ENCODE measurements around the gene ZSWIM6. TPM values are rescaled to one million over a fixed set of nuclear protein-coding genes. Genes with fewer than 3 reads are reported as not detected.

ZSWIM6 gene
- polyA plus RNA-seq, 2 of the 4 experiments (the other 2 are of a cell fraction) = 8.9 to 18.0 TPM

GRCh38 chr5:61586096-61587084 is 254.3 kb downstream of the ZSWIM6 start (continued):
- TF ChIP-seq E2F6 (IDR thresholded peaks at IDR 0.05; ENCODE audit: borderline replicate concordance, low read depth) (no peak), ZSCAN20 (CRISPR knock-in tag; IDR thresholded peaks at IDR 0.05) (no peak), SREBF2 (IDR thresholded peaks at IDR 0.05) (no peak)

GRCh38 chr5:61587125-61587524 is 255.1 kb downstream of the ZSWIM6 start:
- ChIA-PET CTCF (interaction anchor here (0.6 kb wide), 1 partner anchor 76 kb away, joined by 3 read pairs; no protein-coding TSS in a partner anchor), POLR2A (no interaction called here)
- no peaks in the 10 kb centered on the region for H3K9me3 ChIP-seq
- TF ChIP-seq KDM5A (IDR thresholded peaks at IDR 0.05) (no peak), TFCP2L1 (CRISPR knock-in tag; IDR thresholded peaks at IDR 0.05) (no peak)
- FAIRE-seq (no peak), DNase-seq (ENCODE audit: low read depth in 1 of 2, low spot score in 1 of 2) (no peak), ATAC-seq (no peak)
- peaks cover 14% of the 10 kb centered on the region; the same call in 1 of the 3 replicates for H3K4me1 ChIP-seq
- no peak overlapping the region for H3K4me3 ChIP-seq
- 73% methylated on average over 6 of the region's 6 CpGs for WGBS (ENCODE audit: missing lambda C conversion rate)
- H3K4me2 ChIP-seq = no peak overlapping the region
- no peak overlapping the region for H3K27ac ChIP-seq

- ChIA-PET CTCF (interaction anchor here (0.9 kb wide), 1 partner anchor 11 kb away, joined by 3 read pairs; no protein-coding TSS in a partner anchor), POLR2A (no interaction called here)
- DNase-seq (ENCODE audit: low read depth in 1 of 2, low spot score in 1 of 2) (no peak), FAIRE-seq (no peak), ATAC-seq (no peak)
- Histone ChIP-seq H3K4me3 (no peak overlapping the region), H3K4me2 (no peak overlapping the region), H3K9me3 (no peaks in the 10 kb centered on the region), H3K27ac (no peak overlapping the region), H3K4me1 (peaks cover 8% of the 10 kb centered on the region; the same call in 1 of the 3 replicates)
- TF ChIP-seq ELK1 (IDR thresholded peaks at IDR 0.05; ENCODE audit: low read depth, low read length) (no peak), ESRRA (IDR thresholded peaks at IDR 0.05; ENCODE audit: borderline replicate concordance, low read length) (no peak), KDM5A (IDR thresholded peaks at IDR 0.05) (no peak), MAZ (IDR thresholded peaks at IDR 0.05; ENCODE audit: borderline replicate concordance, low read depth, low read length) (no peak), GATA3 (IDR thresholded peaks at IDR 0.05; ENCODE audit: borderline replicate concordance) (no peak), SMC3 (IDR thresholded peaks at IDR 0.05) (no peak), HEYL (CRISPR knock-in tag; IDR thresholded peaks at IDR 0.05) (no peak), JUN (IDR thresholded peaks at IDR 0.05) (no peak), NFE2L2 (conservative IDR thresholded peaks at IDR 0.05; ENCODE audit: low read length) (no peak), EP300 (IDR thresholded peaks at IDR 0.05) (no peak), POLR2A (IDR thresholded peaks at IDR 0.05; ENCODE audit: low read length) (no peak), HMGXB4 (CRISPR knock-in tag; IDR thresholded peaks at IDR 0.05; ENCODE audit: borderline replicate concordance) (no peak), SREBF2 (IDR thresholded peaks at IDR 0.05) (no peak), HOXB13 (CRISPR knock-in tag; IDR thresholded peaks at IDR 0.05; ENCODE audit: low read depth) (no peak), HDAC2 (IDR thresholded peaks at IDR 0.05) (no peak)
- WGBS (ENCODE audit: missing lambda C conversion rate) = 73% methylated on average over 2 of the region's 2 CpGs
These were observed 256.2 kb downstream of the ZSWIM6 start for GRCh38 chr5:61588216-61588615.
